Fibroblast of the aortic adventitia (primary cell): ENCODE measurements around the gene GID8. TPM values are rescaled to one million over a fixed set of nuclear protein-coding genes. Genes with fewer than 3 reads are reported as not detected.
A peak's percentile ranks its signal among the peaks of the same experiment; 100 is the strongest.

ENCODE experiments used
- DNase-seq: peaks from one replicate; pipeline ENCODE4 v3.0.0-alpha.2; 2010; ENCODE audit warnings: low read depth
- H3K4me3 ChIP-seq: 2 replicates; pipeline ENCODE4 v1.5.1; 2011; ENCODE audit warnings: low read depth, mild to moderate bottlenecking, control low read depth, low read length, moderate library complexity
- total RNA-seq: library from RNA; depleted of rRNA; stranded (reverse); fragments of >200 nt; gene quantifications from 2 replicates; pipeline ENCODE4 v1.2.3, GENCODE V29; 2012; ENCODE audit warnings: low replicate concordance
- TF ChIP-seq, protein P1 (sequence below): IDR thresholded peaks from 2 replicates; pipeline ENCODE4 v1.5.1; 2011; ENCODE audit warnings: mild to moderate bottlenecking, low read length, control low read depth, inconsistent platforms; ENCODE audit not compliant: insufficient read depth

GID8 gene
- total RNA-seq, 1 donor: 35.4 TPM

DNA sequence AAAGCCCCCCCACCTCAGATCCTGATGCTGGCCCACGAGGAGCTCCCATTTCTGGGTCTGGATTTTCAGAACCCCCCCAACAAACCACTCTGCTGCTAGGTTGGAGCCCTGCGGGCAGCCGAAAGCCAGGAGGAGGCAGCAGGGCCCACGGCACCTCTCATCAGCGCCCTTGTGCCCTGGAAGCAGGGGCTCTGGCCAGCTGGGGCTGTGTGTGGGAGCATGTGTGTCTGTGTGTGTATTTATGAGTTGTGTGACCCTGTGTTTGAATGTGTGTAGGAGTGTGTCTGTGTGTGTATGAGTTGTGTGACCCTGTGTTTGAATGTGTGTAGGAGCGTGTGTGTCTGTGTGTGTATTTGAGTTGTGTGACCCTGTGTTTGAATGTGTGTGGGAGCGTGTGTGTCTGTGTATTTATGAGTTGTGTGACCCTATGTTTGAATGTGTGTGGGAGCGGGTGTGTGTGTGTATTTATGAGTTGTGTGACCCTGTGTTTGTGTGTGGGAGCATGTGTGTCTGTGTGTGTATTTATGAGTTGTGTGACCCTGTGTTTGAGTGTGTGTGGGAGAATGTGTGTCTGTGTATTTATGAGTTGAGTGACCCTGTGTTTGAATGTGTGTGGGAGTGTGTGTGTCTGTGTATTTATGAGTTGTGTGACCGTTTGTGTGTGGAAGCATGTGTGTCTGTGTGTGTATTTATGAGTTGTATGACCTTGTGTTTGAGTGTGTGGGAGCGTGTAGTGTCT lies 33.4 kb downstream of the GID8 start:
- TF ChIP-seq, protein P1, sequence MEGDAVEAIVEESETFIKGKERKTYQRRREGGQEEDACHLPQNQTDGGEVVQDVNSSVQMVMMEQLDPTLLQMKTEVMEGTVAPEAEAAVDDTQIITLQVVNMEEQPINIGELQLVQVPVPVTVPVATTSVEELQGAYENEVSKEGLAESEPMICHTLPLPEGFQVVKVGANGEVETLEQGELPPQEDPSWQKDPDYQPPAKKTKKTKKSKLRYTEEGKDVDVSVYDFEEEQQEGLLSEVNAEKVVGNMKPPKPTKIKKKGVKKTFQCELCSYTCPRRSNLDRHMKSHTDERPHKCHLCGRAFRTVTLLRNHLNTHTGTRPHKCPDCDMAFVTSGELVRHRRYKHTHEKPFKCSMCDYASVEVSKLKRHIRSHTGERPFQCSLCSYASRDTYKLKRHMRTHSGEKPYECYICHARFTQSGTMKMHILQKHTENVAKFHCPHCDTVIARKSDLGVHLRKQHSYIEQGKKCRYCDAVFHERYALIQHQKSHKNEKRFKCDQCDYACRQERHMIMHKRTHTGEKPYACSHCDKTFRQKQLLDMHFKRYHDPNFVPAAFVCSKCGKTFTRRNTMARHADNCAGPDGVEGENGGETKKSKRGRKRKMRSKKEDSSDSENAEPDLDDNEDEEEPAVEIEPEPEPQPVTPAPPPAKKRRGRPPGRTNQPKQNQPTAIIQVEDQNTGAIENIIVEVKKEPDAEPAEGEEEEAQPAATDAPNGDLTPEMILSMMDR: no peak
- H3K4me3 ChIP-seq: no peak overlapping the region
- no peak for DNase-seq

DNA sequence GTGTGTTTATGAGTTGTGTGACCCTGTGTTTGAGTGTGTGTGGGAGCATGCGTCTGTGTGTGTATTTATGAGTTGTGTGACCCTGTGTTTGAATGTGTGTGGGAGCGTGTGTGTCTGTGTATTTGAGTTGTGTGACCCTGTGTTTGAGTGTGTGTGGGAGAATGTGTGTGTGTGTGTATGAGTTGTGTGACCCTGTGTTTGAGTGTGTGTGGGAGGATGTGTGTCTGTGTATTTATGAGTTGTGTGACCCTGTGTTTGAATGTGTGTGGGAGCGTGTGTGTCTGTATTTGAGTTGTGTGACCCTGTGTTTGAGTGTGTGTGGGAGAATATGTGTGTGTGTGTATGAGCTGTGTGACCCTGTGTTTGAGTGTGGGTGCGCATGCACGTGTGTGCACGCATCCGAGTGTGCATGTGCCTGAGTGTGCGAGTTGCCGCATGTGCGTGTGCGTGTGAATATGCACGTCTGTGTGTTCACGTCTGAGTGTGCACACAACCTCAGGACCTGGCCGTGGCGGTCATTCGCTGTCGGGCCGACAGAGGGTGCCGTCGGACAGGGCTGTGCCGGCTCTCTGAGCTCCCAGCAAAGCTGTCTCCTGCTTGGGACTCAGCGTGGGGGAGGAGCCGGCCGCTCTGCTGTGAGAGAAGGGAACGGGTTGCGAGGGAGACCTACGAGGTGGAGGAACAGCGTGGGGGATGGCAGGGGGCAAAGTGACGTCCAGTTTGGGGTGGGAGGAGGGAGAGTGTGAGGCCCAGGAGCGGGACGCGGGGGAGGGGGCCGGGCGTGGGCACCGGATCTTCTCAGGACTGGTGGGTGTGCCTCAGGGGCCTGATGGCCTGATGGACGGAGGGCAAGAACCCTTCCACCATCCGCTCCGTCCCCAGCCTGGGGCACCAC lies 34.2 kb downstream of the GID8 start:
- peak; percentile 73 for DNase-seq
- H3K4me3 ChIP-seq: peak overlapping the region; percentile 35
- TF ChIP-seq, protein P1: peak; percentile 98

DNA sequence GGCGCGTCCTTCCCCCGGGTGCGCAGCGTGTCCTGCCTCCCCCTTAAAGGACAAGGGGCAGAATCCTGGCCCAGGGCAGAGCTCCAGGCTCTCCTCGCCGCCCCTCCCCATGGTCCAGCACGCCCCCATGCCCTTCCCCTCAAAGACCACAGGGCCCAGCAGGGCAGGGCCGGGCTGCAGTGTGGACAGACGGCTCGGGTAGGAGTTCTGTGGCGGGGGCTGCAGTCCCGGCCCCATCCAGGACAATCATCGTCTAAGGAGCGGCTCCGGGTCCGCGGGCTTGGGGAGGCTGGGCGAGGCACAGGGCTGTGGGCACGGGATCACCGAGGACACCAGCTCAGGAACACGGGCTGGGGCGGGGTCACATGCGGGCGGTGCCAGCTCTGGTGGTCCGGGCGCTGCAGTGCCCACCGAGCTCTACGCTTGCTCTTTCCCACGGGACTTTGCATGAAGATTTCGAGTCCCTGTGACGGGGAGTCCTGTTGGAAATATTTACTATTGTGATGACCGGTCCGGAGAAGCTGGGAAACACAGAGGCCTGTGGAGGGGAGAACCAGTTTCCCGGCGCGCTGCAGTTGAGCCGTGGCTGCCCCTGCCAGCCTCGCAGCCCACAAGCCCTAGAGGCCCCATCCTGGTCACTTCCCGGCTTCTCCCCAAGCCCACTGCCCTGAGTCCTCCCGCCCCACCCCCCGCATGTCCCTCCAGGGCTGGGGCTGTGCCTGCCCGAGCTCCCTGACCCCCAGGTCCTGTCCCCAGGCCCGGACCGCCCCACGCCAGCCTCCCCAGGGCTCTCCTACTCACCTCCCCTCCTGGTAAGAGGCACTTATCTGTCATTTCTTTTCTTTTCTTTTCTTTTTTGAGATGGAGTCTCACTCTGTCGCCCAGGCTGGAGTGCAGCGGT lies 35.1 kb downstream of the GID8 start:
- peak overlapping the region; percentile 35 for H3K4me3 ChIP-seq
- TF ChIP-seq, protein P1: no peak
- DNase-seq: no peak

DNA sequence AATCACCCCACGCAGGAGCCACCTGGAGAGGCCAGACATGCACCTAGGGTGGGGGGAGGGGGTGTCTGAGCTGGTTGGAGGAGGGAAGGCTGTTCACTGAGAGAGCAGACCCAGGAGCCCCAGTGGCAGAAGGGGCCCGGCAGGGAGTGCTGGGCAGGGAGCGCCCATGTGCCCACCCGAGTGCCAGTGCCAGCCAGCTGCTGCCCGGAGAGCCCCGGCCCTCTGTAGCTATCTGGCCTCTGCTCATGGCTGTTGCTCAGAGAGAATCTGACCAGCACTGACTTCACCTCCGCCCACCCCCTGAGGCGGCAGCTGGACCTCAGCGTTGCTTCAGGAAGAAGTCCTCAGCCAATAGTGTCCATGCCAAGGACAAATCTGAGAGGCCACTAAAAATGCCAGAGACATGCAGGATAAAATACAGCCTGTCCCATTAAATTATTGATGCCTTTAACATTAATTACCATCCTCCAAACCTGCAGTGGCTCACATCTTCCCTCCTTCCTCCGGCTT lies 37.4 kb downstream of the GID8 start:
- TF ChIP-seq, protein P1: no peak
- DNase-seq: no peak
- no peak overlapping the region for H3K4me3 ChIP-seq

DNA sequence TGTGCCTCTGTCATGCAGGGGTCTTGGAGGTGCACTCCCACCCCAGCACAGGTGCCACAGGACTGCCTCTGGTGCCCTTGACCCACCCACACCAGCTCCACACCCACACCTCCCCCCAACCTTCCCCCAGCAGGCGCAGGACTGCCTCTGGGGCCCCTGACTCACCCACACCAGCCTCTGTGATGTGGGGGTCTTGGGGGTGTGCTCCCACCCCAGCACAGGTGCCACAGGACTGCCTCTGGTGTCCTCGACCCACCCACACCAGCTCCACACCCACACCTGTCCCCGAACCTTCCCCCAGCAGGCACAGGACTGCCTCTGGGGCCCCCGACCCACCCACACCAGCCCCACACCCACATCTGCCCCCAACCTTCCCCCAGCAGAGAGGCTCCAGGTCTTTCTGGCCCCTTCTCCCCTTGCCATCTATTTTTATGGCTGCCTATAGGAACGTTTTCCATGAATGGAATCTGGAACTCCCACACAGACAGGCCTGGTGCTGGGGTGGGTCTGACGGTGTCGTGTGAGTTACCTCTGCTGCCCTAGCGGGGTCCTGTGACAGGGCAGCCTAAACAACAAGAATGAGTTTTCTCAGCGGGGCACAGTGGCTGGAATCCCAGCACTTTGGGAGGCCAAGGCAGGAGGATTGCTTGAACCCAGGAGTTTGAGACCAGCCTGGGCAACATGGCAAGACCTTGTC lies 38.0 kb downstream of the GID8 start:
- DNase-seq: no peak
- no peak overlapping the region for H3K4me3 ChIP-seq
- TF ChIP-seq, protein P1: no peak
